ENCODE measurements around the gene OR51D1.

The OR51D1 gene

GRCh38 chr11:4636962-4637661 is at the start of gene OR51D1:
Gene OR51D1, plus strand, starts transcription at chr11:4637477. Its CDS starts 2,314 bp downstream, at chr11:4639791.
- DNase-seq: peak; percentile 75

GRCh38 chr11:4589017-4589416 is 48.3 kb upstream of the OR51D1 start:
- no peak for DNase-seq

DNA sequence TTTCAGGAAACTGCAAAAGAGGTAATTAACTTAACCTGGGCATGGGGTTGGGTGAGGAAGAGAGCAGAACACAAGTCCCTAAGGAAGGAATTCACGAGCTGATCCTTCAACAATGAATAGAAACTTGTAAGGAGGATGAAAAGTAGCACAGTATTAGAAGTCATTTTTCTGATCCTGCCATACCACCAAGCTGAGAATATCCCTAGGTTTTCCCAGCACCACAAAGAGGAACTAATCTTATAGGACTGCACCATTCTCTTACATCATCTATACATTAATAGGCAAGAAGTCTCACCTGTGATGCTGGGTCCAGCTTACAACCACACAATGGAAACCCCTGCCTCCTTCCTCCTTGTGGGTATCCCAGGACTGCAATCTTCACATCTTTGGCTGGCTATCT is 43.5 kb upstream of the OR51D1 start, which contains the start of gene OR52I1:
Gene OR52I1 (plus strand): TSS at position 301 of the 400 bp plus-strand sequence. CDS start 0 bp downstream, at position 301.
- no peak for DNase-seq

GRCh38 chr11:4605057-4605456 is 32.2 kb upstream of the OR51D1 start:
- DNase-seq: no peak

DNA sequence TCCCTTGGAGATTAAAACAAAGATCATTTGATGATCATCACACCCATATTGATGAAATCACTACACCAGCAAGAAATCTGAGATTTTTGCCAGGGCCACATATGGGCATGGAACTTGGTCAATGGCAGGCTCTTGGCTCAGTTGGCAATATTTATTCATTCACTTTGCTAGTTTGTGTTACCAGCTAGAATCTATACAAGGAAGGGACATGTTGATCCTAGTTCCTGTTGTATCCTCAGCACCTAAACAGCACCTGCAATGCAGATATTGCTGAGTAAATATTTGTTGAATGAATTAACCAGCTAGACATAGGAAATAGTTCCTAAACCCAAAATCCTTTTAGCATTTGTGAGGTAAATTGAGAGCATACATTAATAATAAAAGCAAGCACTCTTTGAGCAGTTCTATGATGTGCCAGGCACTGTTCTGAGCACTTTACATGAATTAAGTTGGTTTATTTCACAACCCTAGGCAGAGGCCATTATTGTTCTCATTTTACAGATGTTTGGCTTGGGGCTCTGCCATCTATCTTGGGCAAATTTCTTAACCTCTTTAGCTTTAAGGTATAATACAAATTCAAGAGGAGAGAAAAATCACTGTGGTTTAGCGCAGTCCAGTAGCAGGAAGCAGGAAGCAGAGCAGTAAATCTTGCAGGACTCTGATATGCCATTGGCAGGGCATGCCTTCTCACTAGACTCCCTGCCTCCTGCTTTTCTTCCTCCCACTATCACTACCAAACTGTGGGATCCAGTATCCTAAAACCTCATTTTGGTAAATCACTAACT is 30.9 kb upstream of the OR51D1 start:
- no peak for DNase-seq

DNA sequence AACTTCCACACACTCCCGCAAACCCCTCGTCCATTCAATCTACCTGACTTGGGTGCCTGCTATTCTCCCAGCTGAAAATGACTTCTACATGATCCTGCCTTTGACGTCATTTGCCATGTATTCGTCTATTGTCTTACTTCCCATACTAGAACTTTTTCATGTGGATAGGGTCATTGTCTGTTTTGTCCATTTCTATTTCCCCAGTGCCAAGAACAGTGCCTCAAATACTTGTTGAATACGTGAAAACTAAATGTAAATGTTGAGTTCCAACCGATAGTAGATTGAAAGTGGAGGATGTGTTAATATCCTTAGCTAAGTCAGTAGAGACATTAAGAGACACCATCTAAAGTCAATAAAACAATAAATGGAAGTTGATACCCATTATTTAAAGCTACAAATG is 30.2 kb upstream of the OR51D1 start:
- no peak for DNase-seq

- DNase-seq: peak; percentile 97
Measured at GRCh38 chr11:4607781-4608666, 29.3 kb upstream of the OR51D1 start, which contains the start of gene TRIM68. Gene TRIM68, minus strand, starts transcription at chr11:4608231. Its CDS starts 2,727 bp downstream, at chr11:4605504.

DNA sequence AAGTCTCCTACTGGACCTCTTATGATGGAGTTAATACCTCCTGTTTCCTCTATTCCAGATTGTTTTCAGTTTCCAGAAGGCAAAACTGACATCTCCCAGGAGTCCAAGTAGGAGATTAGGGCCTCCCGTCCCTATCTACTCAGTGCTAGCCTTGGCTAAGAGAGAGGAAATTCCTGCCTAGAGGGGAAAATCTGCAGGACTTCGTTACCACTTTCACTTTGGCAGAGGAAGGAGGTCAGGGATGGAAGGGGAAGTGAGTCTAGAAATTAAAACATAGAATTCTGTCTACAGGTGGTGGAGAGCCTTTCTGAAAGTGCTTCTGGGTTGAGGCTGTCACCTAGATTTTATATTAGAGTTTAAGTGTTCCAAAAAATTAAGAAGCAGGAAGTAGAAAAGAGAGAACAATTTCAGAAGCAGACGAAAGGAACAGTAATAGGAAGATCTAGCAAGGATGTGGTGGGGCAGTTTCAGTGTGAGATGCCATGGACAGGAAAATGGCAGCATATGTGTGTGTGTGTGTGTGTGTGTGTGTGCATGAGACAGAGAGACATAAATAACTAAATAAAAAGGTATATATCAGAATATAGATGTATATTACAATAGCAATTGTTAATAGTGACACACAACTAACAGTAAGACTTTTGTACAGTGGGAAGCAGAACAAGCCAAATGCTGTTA is 26.9 kb upstream of the OR51D1 start:
- DNase-seq: peak; percentile 50

DNA sequence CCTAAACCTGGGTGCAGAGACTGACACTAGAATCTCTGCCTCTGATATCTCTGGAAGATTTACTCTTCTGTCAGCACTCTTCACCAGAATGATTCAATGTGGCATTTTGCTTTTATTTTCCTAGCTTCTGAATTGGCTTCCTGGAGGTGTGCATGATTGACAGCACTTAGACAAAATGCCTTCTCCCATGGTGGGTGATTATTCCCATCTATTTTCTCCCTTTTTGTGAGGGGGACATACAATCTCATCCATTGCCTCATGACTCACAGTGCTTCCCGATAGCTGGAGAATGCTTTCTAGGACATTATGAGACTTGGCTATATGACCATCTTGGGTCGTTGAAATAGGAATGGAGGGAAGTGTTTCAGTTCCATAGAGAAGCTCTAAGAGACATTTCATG is 25.3 kb upstream of the OR51D1 start:
- no peak for DNase-seq

GRCh38 chr11:4615856-4616444 is 21.3 kb upstream of the OR51D1 start:
- no peak for DNase-seq

GRCh38 chr11:4619514-4619913 is 17.8 kb upstream of the OR51D1 start:
- no peak for DNase-seq

GRCh38 chr11:4626207-4627099 is 10.8 kb upstream of the OR51D1 start:
- peak; percentile 77 for DNase-seq

DNA sequence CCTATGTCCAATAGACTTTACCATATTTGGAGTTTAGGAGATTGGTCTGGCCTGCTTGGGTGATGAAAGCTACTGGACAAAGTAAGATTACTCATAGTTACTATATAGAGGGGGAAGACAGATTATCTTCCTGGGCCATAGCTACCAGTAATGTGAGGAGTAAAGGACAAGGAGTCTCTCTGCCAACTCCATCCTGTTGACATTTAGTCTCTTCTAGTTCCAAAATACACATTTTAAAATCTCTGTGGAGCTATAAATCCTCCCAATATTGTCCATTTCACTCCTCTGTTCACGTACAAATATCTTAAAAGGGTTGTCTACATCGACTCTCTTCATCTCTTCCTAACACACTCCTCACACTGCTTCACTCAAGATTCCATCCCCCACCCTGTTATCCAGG is 1.1 kb upstream of the OR51D1 start:
- no peak for DNase-seq

GRCh38 chr11:4637662-4638047 is 378 bp downstream of the OR51D1 start:
- no peak for DNase-seq

- no peak for DNase-seq
Measured at GRCh38 chr11:4639931-4640330, 2.7 kb downstream of the OR51D1 start.

DNA sequence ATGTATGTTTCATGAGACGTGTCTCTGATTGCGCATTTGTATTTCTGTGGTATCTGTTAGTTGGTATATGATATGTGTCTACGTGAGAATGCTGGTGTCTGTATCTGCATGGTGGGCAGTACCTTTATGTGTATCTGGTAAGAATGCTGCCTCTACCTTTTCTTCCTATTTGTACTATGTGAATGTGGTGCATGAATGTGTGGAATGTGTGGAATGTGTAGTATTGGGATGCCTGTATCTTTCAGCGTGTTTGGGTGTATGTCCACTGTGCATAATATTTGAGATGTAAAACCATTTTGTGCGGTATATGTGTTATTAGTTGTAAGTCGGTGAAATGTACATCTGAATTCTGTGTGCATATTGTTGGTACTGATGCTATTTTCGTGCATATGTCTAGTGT is 4.2 kb downstream of the OR51D1 start:
- no peak for DNase-seq

- no peak for DNase-seq
Measured at GRCh38 chr11:4642043-4642442, 4.8 kb downstream of the OR51D1 start.

GRCh38 chr11:4643076-4643475 is 5.8 kb downstream of the OR51D1 start:
- DNase-seq: no peak

DNA sequence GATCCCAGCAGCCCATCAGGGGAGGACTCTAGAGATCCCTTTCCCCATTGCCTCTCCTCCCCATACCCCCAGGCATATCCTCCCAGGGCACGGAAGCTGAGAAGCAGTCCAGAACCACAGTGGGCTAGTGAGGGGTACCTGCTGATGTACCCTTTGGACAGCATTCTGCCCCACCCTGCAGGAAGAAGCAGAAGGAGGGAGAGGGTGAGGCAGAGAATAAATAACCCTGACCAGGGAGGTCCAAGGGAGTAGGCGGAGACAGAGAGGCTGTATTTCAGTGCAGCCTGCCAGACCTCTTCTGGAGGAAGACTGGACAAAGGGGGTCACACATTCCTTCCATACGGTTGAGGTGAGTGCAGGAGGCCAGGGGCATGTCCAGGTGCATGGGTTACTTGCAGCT is 6.4 kb downstream of the OR51D1 start, which contains the start of gene OR51E1:
Gene OR51E1 (plus strand): TSS at position 301 of the 400 bp plus-strand sequence. CDS start 8,545 bp downstream, outside the sequence.
- DNase-seq: no peak

DNA sequence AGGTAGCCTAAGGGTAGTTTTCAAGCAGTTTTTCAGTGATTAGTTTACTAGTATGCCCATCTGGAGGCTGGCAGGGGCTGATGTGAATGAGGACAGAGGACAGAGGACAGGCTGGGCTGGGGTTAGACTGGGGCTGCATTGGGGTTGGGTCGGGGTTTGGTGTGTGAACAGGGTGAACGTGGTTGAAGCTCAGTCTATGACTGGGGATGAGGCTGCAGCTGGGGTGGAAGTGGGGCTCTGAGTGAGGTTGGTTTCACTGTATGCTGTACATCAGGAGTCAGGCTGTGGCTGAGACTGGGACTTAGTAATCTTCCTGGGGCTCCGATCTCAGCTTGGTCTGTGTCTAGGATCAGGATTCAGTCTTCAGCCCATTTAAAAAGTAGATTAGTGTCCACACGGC is 7.0 kb downstream of the OR51D1 start:
- DNase-seq: no peak

DNA sequence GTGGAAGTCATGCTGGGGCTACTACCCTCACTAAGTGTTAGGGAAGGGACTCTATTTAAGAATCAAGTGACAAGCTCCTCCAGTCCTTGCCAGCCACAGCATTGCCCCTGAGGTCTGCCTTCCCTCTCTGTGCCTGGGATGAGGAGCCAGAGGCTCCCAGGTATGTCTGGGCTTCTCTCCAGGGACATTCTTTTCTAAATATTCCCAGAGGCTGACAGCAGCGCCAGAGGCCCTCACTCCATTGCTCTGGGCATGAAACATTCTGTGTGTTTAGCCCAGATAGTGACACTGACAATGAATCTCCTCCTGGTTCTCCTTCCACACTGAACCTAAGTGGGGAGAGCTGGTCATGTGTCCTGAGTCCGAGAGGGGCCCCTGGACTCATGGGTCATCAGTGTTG is 8.7 kb downstream of the OR51D1 start:
- DNase-seq: no peak
